ENCODE data around the gene NABP1.

The NABP1 gene

DNA sequence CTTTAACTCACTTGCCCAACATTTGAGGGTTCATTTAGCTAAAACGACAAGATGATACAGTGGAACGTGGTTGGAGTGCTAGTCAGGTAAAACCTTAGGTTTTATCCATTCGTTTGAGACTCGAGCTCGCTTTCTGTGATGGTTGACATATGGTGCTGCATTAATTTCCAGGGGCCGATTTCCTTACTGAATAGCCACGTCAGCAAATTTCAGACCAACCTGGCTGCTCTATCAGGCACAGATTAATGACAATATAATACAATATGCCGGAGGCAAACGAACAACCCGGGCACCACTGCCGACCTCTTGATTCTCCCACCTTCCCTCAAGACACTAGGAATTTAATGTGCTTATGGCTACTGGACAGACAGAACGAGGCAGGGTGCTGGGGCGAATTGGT lies 42.0 kb downstream of the NABP1 start:
- DNase-seq (ENCODE audit: low read depth) = no peak
- no peak for TF ChIP-seq POLR2A (IDR thresholded peaks at IDR 0.05; ENCODE audit: extremely low read depth, insufficient read length)
- no peak overlapping the region for H3K4me3 ChIP-seq (ENCODE audit: low read depth, low read length)

DNA sequence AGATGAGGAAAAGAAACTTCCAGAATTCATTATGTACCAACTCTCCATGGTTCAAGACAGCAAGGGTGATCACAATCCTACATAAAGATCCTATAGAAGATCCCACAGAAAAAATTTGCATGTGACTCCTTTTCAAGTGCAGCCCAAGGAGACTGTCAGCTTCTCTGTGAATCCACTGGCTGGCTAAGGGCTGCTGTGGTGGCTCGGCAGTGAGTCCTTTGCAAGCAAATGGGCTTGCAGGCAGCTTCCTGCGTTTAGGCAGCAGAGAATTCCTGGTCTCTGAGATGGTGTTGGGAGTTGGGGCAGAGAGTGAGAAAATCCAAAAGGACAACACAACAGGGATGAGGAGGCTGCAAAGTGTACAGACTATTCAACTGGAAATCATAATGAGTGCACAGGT lies 43.4 kb downstream of the NABP1 start:
- DNase-seq (ENCODE audit: low read depth) = no peak
- H3K4me3 ChIP-seq (ENCODE audit: low read depth, low read length) = no peak overlapping the region
- TF ChIP-seq, protein P1, sequence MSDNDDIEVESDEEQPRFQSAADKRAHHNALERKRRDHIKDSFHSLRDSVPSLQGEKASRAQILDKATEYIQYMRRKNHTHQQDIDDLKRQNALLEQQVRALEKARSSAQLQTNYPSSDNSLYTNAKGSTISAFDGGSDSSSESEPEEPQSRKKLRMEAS (IDR thresholded peaks at IDR 0.05; ENCODE audit: low read depth, low read length) = no peak
- TF ChIP-seq CTCF (IDR thresholded peaks at IDR 0.05; ENCODE audit: low read depth, low read length) (no peak), MYC (IDR thresholded peaks at IDR 0.05; ENCODE audit: low read depth, low read length) (no peak), POLR2A (IDR thresholded peaks at IDR 0.05; ENCODE audit: extremely low read depth, insufficient read length) (no peak)

DNA sequence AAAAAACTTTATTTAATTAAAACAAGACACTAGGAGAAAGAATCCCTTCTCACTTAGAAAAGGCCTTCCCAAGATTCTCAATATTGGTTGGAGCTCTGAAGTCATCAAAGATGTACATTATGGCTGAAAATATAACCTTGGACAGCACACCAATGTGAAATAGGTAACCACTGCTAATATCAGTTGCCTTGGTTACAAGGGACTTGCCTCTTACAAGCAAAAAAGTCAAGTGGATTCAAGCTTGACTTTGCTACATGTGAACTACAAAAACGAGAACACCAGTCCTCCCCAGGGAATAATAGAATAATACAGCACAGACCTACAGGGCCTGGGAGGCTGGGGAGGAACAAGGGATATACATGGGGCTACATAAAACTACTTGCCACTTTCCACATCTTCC lies 46.1 kb downstream of the NABP1 start:
- DNase-seq (ENCODE audit: low read depth) = peak; percentile 22

DNA sequence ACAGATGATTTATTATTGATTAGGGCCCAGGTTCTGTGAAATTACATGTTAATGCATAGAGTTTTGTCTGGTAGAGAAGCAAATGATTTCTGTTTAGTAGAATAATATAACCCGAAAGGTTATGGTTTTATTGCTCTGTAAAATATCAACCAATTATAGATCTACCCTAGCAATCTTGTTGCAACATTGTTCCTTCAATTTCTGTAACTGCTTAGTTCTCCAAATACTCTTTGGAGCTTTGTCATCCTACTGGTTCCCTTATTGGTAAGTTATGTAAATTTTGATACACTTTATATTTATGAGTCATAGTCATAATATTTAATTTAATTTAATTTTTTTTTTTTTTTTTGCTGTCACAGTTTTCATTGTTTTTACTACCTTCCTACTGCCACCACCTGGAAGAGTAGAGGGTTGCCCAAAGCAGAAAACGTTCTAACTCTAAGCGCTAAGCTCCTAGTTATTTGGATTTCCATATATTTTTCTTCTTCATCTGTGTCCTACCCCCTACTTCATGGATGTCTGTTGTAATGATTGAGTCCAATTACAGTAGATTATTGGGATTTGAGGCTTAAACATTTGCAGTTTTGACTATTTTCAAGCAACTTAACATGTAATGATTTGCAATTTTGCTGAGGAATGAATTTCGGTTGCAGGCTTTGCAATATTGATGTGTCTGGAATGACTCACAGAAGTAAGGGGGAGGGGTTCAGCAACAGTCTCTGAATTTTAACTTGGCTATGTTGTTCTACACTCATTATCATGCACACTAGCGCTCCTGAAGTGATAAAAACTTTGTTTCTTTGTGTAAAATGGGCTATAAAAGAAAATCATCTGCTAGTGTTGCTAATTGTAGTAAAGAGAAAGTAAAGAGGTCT lies 51.1 kb downstream of the NABP1 start:
- H3K4me3 ChIP-seq (ENCODE audit: low read depth, low read length) = no peak overlapping the region
- TF ChIP-seq, protein P1 (IDR thresholded peaks at IDR 0.05; ENCODE audit: low read depth, low read length) = no peak
- TF ChIP-seq MYC (IDR thresholded peaks at IDR 0.05; ENCODE audit: low read depth, low read length) (no peak), CTCF (IDR thresholded peaks at IDR 0.05; ENCODE audit: low read depth, low read length) (no peak), POLR2A (IDR thresholded peaks at IDR 0.05; ENCODE audit: extremely low read depth, insufficient read length) (no peak)
- peak; percentile 13 for DNase-seq (ENCODE audit: low read depth)

More for the DNA sequence above, 46.1 kb downstream of the NABP1 start:
- no peak for TF ChIP-seq MYC (IDR thresholded peaks at IDR 0.05; ENCODE audit: low read depth, low read length)
- no peak overlapping the region for H3K4me3 ChIP-seq (ENCODE audit: low read depth, low read length)

GRCh38 chr2:191730263-191730662 lies 52.3 kb downstream of the NABP1 start:
- TF ChIP-seq MYC (IDR thresholded peaks at IDR 0.05; ENCODE audit: low read depth, low read length) = no peak
- TF ChIP-seq, protein P1 (IDR thresholded peaks at IDR 0.05; ENCODE audit: low read depth, low read length) = no peak
- no peak for TF ChIP-seq CTCF (IDR thresholded peaks at IDR 0.05; ENCODE audit: low read depth, low read length)
- no peak for TF ChIP-seq POLR2A (IDR thresholded peaks at IDR 0.05; ENCODE audit: extremely low read depth, insufficient read length)
- H3K4me3 ChIP-seq (ENCODE audit: low read depth, low read length) = no peak overlapping the region
- no peak for DNase-seq (ENCODE audit: low read depth)

Measured in NB4 (cell line).